IMR-90 (cell line): Measurements from ENCODE around the gene PLXNB1. TPM values are rescaled to one million over a fixed set of nuclear protein-coding genes. Genes with fewer than 3 reads are reported as not detected.

ENCODE experiments used
- ATAC-seq: fragments of 200-7000 bp; cut with Tn5 transposase; 2 replicates; pipeline ENCODE4 v1.9.1; 2020; ENCODE audit warnings: low read depth, mild to moderate bottlenecking, moderate library complexity
- BruUV-seq: library from RNA; stranded (reverse); fragments of 400-500 nt; replicated peaks from 2 replicates; lab custom pipeline; 2021; lab: Mats Ljungman, UMichigan
- CTCF ChIA-PET: fragments of 300-600 bp; formaldehyde crosslinking; extraction: SDS; loops from one replicate; lab custom pipeline; 2021; ENCODE audit warnings: antibody characterized with exemption; lab: Yijun Ruan, JAX
- POLR2A ChIA-PET: fragments of 300-600 bp; sonication (Branson Sonifier 250); formaldehyde crosslinking; loops from one replicate; lab custom pipeline; 2022; ENCODE audit warnings: antibody characterized with exemption; ENCODE audit not compliant: unreplicated experiment; lab: Charles Lee
- DNase-seq: peaks from one replicate; pipeline ENCODE4 v3.0.0; 2013
- H2AFZ ChIP-seq: replicated peaks from 2 replicates; pipeline ENCODE3; 2013; ENCODE audit warnings: low read length, mild to moderate bottlenecking; ENCODE audit not compliant: poor library complexity
- H2AK5ac ChIP-seq: 2 replicates; pipeline ENCODE4 v1.6.1; 2013; ENCODE audit warnings: low read depth, low read length, inconsistent platforms
- H2AK9ac ChIP-seq: replicated peaks from 2 replicates; pipeline ENCODE3; 2013; ENCODE audit warnings: mild to moderate bottlenecking, low read depth, low read length, moderate library complexity; ENCODE audit not compliant: poor library complexity
- H2BK120ac ChIP-seq: 2 replicates; pipeline ENCODE4 v1.6.1; 2013; ENCODE audit warnings: low read depth, low read length, inconsistent platforms
- H2BK15ac ChIP-seq: 3 replicates; pipeline ENCODE4 v1.6.1; 2013; ENCODE audit warnings: low read depth, low read length, inconsistent platforms
- H2BK20ac ChIP-seq: 2 replicates; pipeline ENCODE4 v1.6.1; 2013; ENCODE audit warnings: low read depth, mild to moderate bottlenecking, inconsistent platforms, low read length, moderate library complexity
- H2BK5ac ChIP-seq: 2 replicates; pipeline ENCODE4 v1.6.1; 2013; ENCODE audit warnings: mild to moderate bottlenecking, low read depth, low read length, inconsistent platforms; ENCODE audit not compliant: poor library complexity, severe bottlenecking
- H3K14ac ChIP-seq: replicated peaks from 2 replicates; pipeline ENCODE4 v1.6.1; 2013; ENCODE audit warnings: low read depth, low read length, inconsistent platforms
- H3K18ac ChIP-seq: 2 replicates; pipeline ENCODE4 v1.6.1; 2013; ENCODE audit warnings: low read depth, low read length, control low read depth
- H3K23ac ChIP-seq: 2 replicates; pipeline ENCODE4 v1.6.1; 2013; ENCODE audit warnings: low read depth, low read length, inconsistent platforms
- H3K27ac ChIP-seq: 2 replicates; pipeline ENCODE4 v1.5.1; 2013; ENCODE audit warnings: mild to moderate bottlenecking, control low read depth, low read length; ENCODE audit not compliant: insufficient read depth
- H3K27me3 ChIP-seq: 2 replicates; pipeline ENCODE4 v1.6.1; 2013; ENCODE audit warnings: low read length; ENCODE audit not compliant: control insufficient read depth, insufficient read depth
- H3K36me3 ChIP-seq: 2 replicates; pipeline ENCODE4 v1.6.1; 2013; ENCODE audit warnings: low read length, mixed read lengths; ENCODE audit not compliant: control insufficient read depth, insufficient read depth
- H3K4ac ChIP-seq: 2 replicates; pipeline ENCODE4 v1.6.1; 2013; ENCODE audit warnings: low read depth, low read length, inconsistent platforms
- H3K4me1 ChIP-seq: 2 replicates; pipeline ENCODE4 v1.6.1; 2013; ENCODE audit warnings: low read length, mixed read lengths; ENCODE audit not compliant: control insufficient read depth, insufficient read depth
- H3K4me2 ChIP-seq: 2 replicates; pipeline ENCODE4 v1.6.1; 2013; ENCODE audit warnings: low read depth, mild to moderate bottlenecking, control low read depth, low read length, moderate library complexity
- H3K4me3 ChIP-seq: 2 replicates; pipeline ENCODE4 v1.5.1; 2013; ENCODE audit warnings: low read depth, mild to moderate bottlenecking, control low read depth, low read length, moderate library complexity; ENCODE audit not compliant: insufficient read depth
- H3K56ac ChIP-seq: 2 replicates; pipeline ENCODE4 v1.6.1; 2013; ENCODE audit warnings: low read length, inconsistent platforms; ENCODE audit not compliant: insufficient read depth; ENCODE audit errors: extremely low read depth
- H3K79me1 ChIP-seq, 2 experiments: 2 replicates each; pipeline ENCODE4 v1.6.1; 2013; ENCODE audit warnings: low read length in 2 of 2, inconsistent platforms in 1 of 2, low read depth in 1 of 2
- H3K9ac ChIP-seq: 2 replicates; pipeline ENCODE4 v1.6.1; 2013; ENCODE audit warnings: low read depth, low read length, control low read depth
- H3K9me1 ChIP-seq: 2 replicates; pipeline ENCODE4 v1.6.1; 2013; ENCODE audit warnings: low read length, inconsistent platforms; ENCODE audit not compliant: insufficient read depth
- H3K9me3 ChIP-seq: 2 replicates; pipeline ENCODE4 v1.6.1; 2013; ENCODE audit warnings: low read length; ENCODE audit not compliant: control insufficient read depth, insufficient read depth
- H4K20me1 ChIP-seq: 2 replicates; pipeline ENCODE4 v1.6.1; 2013; ENCODE audit warnings: low read length, inconsistent platforms; ENCODE audit not compliant: insufficient read depth
- H4K5ac ChIP-seq: 2 replicates; pipeline ENCODE4 v1.6.1; 2013; ENCODE audit warnings: mild to moderate bottlenecking, low read depth, low read length, control low read depth
- H4K8ac ChIP-seq, 2 experiments: 2 replicates each; pipeline ENCODE4 v1.6.1; 2013; ENCODE audit warnings: low read depth in 2 of 2, low read length in 2 of 2, control low read depth in 1 of 2, inconsistent platforms in 1 of 2
- H4K91ac ChIP-seq: 2 replicates; pipeline ENCODE4 v1.6.1; 2013; ENCODE audit warnings: low read depth, low read length, inconsistent platforms; ENCODE audit not compliant: insufficient read depth
- MAFK ChIP-seq: IDR thresholded peaks from 2 replicates; pipeline ENCODE4 v1.6.1; 2012; ENCODE audit warnings: low read depth, low read length, improper control_type of control experiment
- MAZ ChIP-seq: IDR thresholded peaks from 2 replicates; pipeline ENCODE4 v1.6.1; 2012; ENCODE audit warnings: low read depth, mild to moderate bottlenecking, low read length, improper control_type of control experiment, moderate library complexity, borderline replicate concordance
- NFE2L2 ChIP-seq: fragments of 150-350 bp; IDR thresholded peaks from 2 replicates; pipeline ENCODE4 v1.6.1; 2016; ENCODE audit warnings: low read depth, mild to moderate bottlenecking, low read length
- SMC3 ChIP-seq: fragments of 150-350 bp; IDR thresholded peaks from 2 replicates; pipeline ENCODE4 v1.6.1; 2016; ENCODE audit warnings: low read depth, mild to moderate bottlenecking, antibody characterized with exemption, low read length, moderate library complexity
- WGBS, 2 experiments: methylation state at CpG; one replicate each; pipeline versions ENCODE4 v1.1.5 to v1.1.7; 2013; ENCODE audit warnings: missing lambda C conversion rate in 2 of 2; ENCODE audit not compliant: insufficient read length in 1 of 2; ENCODE audit errors: extremely low coverage in 2 of 2; 5-methylcytosine and 5-hydroxymethylcytosine counted together
- dilution Hi-C: fragments of 300-500 bp; cut with HindIII; formaldehyde crosslinking; loops from one replicate; pipeline ENCODE4 v1.14.3; 2018; ENCODE audit warnings: low sequenced_read_pairs; ENCODE audit not compliant: unreplicated experiment
- in situ Hi-C: fragments of 300-500 bp; cut with MboI; formaldehyde crosslinking; loops from 3 replicates; pipeline ENCODE4 v1.14.3; 2019; ENCODE audit warnings: low sequenced_read_pairs, inconsistent platforms, mixed read lengths
- intact Hi-C: fragments of 100-400 bp; cut with micrococcal nuclease; formaldehyde crosslinking; loops from 2 replicates; pipeline ENCODE4 v1.10.0; 2022
- polyA plus RNA-seq, 3 experiments: library from polyadenylated mRNA; depleted of rRNA; stranded (reverse); fragments of >200 nt; gene quantifications; 2 replicates each; pipeline ENCODE4 v1.2.3, GENCODE V29; 2012; ENCODE audit warnings: low replicate concordance in 1 of 3
- total RNA-seq: library from RNA; depleted of rRNA; stranded (reverse); fragments of >200 nt; gene quantifications from 2 replicates; pipeline ENCODE4 v1.2.3, GENCODE V29; 2012

PLXNB1 gene
- total and polyA plus RNA-seq, 2 of the 4 experiments (the other 2 are of a cell fraction): 5.2 to 25.3 TPM

- Histone ChIP-seq H3K4me1 (peaks cover 7% of the 10 kb centered on the region), H2BK120ac (peak overlapping the region; percentile 96), H3K79me1 (no peaks in the 10 kb centered on the region), H4K5ac (peak overlapping the region; percentile 65), H3K9me3 (no peaks in the 10 kb centered on the region), H4K8ac (peak overlapping the region; percentile 67 to 86), H2AK5ac (peak overlapping the region; percentile 93), H3K23ac (0 out of 2 replicates have a peak overlapping the region, but pooled peaks have one; percentile 22), H3K9ac (no peak overlapping the region), H2BK5ac (peak overlapping the region; percentile 71), H3K14ac (peak overlapping the region; percentile 70), H4K91ac (peak overlapping the region; percentile 79), H2BK15ac (peak overlapping the region; percentile 73; the same call in 2 of the 3 replicates), H3K36me3 (peaks cover 33% of the 10 kb centered on the region; the same call in 1 of the 2 replicates), H3K18ac (peak overlapping the region; percentile 84), H4K20me1 (no peaks in the 10 kb centered on the region), H3K4me2 (no peak overlapping the region), H2BK20ac (peak overlapping the region; percentile 97), H3K27ac (peak overlapping the region; percentile 75), H2AK9ac (peak overlapping the region; percentile 81), H3K56ac (no peak overlapping the region), H3K4ac (peak overlapping the region; percentile 91), H3K9me1 (peaks cover 7% of the 10 kb centered on the region; the same call in 1 of the 2 replicates), H2AFZ (peak overlapping the region; percentile 76), H3K27me3 (no peaks in the 10 kb centered on the region; the same call in 1 of the 2 replicates), H3K4me3 (no peak overlapping the region)
- CTCF ChIA-PET: interaction anchor here (4.8 kb wide), 1 partner anchor 33 kb away, joined by 65 read pairs; no protein-coding TSS in a partner anchor
- TF ChIP-seq MAFK (no peak), NFE2L2 (no peak), MAZ (no peak), SMC3 (no peak)
- no peak for ATAC-seq
- DNase-seq: no peak
- POLR2A ChIA-PET: no interaction called here
- intact Hi-C loops (loop anchor here (1.0 kb wide), 1 partner anchor 33 kb away; no protein-coding TSS in a partner anchor), dilution Hi-C loops (no loop called here), in situ Hi-C loops (loop anchor here (5.0 kb wide), 1 partner anchor 34 kb away; no protein-coding TSS in a partner anchor)
- no TSS peak for BruUV-seq
- no CpG with 5 or more reads among the region's 3 CpGs for WGBS, 2 experiments
Observed at GRCh38 chr3:48402907-48403306, 27.0 kb downstream of the PLXNB1 start.
